ENCODE data around the gene DLX4. TPM values are rescaled to one million over a fixed set of nuclear protein-coding genes. Genes with fewer than 3 reads are reported as not detected.

Gene DLX4
- total and polyA plus RNA-seq, 2 of the 4 experiments (the other 2 are of a cell fraction) = not detected

- CTCF ChIA-PET = no interaction called here
- Histone ChIP-seq H4K91ac (ENCODE audit: insufficient read depth, low read depth, low read length) (no peak overlapping the region), H3K14ac (replicated peaks; ENCODE audit: low read depth, low read length) (no peak overlapping the region), H3K9ac (ENCODE audit: low read depth, low read length) (no peak overlapping the region), H3K23ac (ENCODE audit: low read depth, low read length) (no peak overlapping the region), H2AFZ (replicated peaks; ENCODE audit: low read length, poor library complexity) (no peak overlapping the region), H2BK120ac (ENCODE audit: low read depth, low read length) (no peak overlapping the region), H2AK5ac (ENCODE audit: low read depth, low read length) (no peak overlapping the region), H3K9me1 (ENCODE audit: insufficient read depth, low read length) (no peaks in the 10 kb centered on the region; the same call in 1 of the 2 replicates), H3K36me3 (ENCODE audit: control insufficient read depth, insufficient read depth, low read length) (no peaks in the 10 kb centered on the region), H4K8ac (ENCODE audit: low read depth in 2 of 2, low read length in 2 of 2) (no peak overlapping the region), H3K9me3 (ENCODE audit: control insufficient read depth, insufficient read depth, low read length) (no peaks in the 10 kb centered on the region), H3K27me3 (ENCODE audit: control insufficient read depth, insufficient read depth, low read length) (peaks cover 98% of the 10 kb centered on the region), H3K4me1 (ENCODE audit: control insufficient read depth, insufficient read depth, low read length) (no peaks in the 10 kb centered on the region; the same call in 1 of the 2 replicates), H3K4me2 (ENCODE audit: low read depth, low read length) (no peak overlapping the region), H4K5ac (ENCODE audit: low read depth, low read length) (no peak overlapping the region), H3K56ac (ENCODE audit: extremely low read depth, insufficient read depth, low read length) (no peak overlapping the region), H2AK9ac (replicated peaks; ENCODE audit: low read depth, low read length, poor library complexity) (no peak overlapping the region), H3K27ac (ENCODE audit: insufficient read depth, low read length) (no peak overlapping the region), H3K18ac (ENCODE audit: low read depth, low read length) (no peak overlapping the region), H2BK20ac (ENCODE audit: low read depth, low read length) (no peak overlapping the region), H3K4me3 (ENCODE audit: insufficient read depth, low read depth, low read length) (no peak overlapping the region), H3K4ac (ENCODE audit: low read depth, low read length) (no peak overlapping the region), H2BK5ac (ENCODE audit: low read depth, low read length, poor library complexity, severe bottlenecking) (no peak overlapping the region), H3K79me1 (ENCODE audit: low read depth in 1 of 2, low read length in 2 of 2) (no peaks in the 10 kb centered on the region), H4K20me1 (ENCODE audit: insufficient read depth, low read length) (no peaks in the 10 kb centered on the region; the same call in 1 of the 2 replicates), H2BK15ac (ENCODE audit: low read depth, low read length) (no peak overlapping the region)
- TF ChIP-seq, protein P1, sequence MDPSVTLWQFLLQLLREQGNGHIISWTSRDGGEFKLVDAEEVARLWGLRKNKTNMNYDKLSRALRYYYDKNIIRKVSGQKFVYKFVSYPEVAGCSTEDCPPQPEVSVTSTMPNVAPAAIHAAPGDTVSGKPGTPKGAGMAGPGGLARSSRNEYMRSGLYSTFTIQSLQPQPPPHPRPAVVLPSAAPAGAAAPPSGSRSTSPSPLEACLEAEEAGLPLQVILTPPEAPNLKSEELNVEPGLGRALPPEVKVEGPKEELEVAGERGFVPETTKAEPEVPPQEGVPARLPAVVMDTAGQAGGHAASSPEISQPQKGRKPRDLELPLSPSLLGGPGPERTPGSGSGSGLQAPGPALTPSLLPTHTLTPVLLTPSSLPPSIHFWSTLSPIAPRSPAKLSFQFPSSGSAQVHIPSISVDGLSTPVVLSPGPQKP (IDR thresholded peaks at IDR 0.05; ENCODE audit: borderline replicate concordance, low read depth, low read length) = no peak
- TF ChIP-seq SMC3 (IDR thresholded peaks at IDR 0.05; ENCODE audit: low read depth, low read length) = no peak
- TF ChIP-seq BHLHE40 (IDR thresholded peaks at IDR 0.05; ENCODE audit: low read depth, low read length) = no peak
- TF ChIP-seq CEBPB (IDR thresholded peaks at IDR 0.05; ENCODE audit: low read depth, low read length) = no peak
- no peak for TF ChIP-seq RAD21 (IDR thresholded peaks at IDR 0.05; ENCODE audit: low read length)
- intact Hi-C loops (cut with micrococcal nuclease) (no loop called here), dilution Hi-C loops (cut with HindIII; ENCODE audit: low sequenced_read_pairs, unreplicated experiment) (no loop called here), in situ Hi-C loops (cut with MboI; ENCODE audit: low sequenced_read_pairs) (no loop called here)
- POLR2A ChIA-PET (ENCODE audit: unreplicated experiment) = no interaction called here
- no CpG with 5 or more reads among the region's 4 CpGs for WGBS, 2 experiments (ENCODE audit: extremely low coverage in 2 of 2, insufficient read length in 1 of 2)
- DNase-seq = no peak
- no TSS peak for BruUV-seq (replicated peaks)
- ATAC-seq (ENCODE audit: low read depth) = no peak
Observed at GRCh38 chr17:49976828-49977202, 7.8 kb downstream of the DLX4 start.

Data from IMR-90 (cell line).